ENCODE data around the gene MTX1. TPM values are rescaled to one million over a fixed set of nuclear protein-coding genes. Genes with fewer than 3 reads are reported as not detected.

MTX1 gene
- total RNA-seq, 1 donor from 2014 or later = 54.2 TPM

DNA sequence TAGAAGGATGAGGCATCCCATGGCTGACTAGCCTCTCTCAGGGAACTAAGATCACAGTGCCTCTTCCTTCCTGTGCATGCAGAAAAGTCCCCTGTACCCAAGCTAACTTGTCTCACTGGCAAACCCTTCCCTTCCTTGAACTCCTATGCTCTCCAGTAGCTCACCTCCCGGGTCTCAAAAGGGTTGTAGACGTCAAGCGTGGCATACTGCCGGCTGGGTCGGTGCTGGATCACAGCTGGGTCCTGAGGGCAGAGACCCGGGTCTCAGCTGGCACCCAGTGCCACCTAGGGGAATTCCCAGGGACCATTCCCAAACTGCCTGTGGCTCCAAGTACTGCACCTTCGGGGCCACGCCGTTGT is 53.0 kb downstream of the MTX1 start:
- no peak for DNase-seq (ENCODE audit: low read depth, low spot score)

GRCh38 chr1:155261852-155262673 is 53.6 kb downstream of the MTX1 start, which contains the start of gene SCAMP3:
TSS of gene SCAMP3 (minus strand) at chr1:155262360. CDS start at chr1:155262151, 209 bp downstream.
- DNase-seq (ENCODE audit: low read depth, low spot score) = peak; percentile 96

DNA sequence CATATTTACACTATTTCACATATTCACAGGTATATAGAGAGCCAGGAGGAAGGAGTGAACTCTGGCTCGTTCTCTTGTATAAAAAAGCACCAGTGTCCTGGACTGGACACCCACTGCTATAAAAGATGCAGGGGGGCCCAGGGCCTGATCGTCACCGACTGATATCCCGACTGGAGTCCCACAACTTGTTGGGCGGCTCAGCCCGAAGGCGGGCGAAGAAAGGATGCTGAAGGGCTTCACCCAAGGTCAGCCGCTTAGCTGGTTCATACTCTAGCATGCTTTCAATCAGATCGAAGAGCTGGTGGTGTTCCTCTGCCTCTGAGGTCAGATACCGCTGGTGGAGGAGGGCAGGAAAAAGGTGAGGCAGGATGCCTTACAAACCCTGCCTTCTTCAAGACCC is 54.6 kb downstream of the MTX1 start:
- no peak for DNase-seq (ENCODE audit: low read depth, low spot score)

Other genes starting within 250 kb of the MTX1 start
- 6.3 and 7.2 TPM in 2 replicates for gene PYGO2, start 246.9 kb upstream of the MTX1 start, total RNA-seq
- 186 and 321 TPM in 2 replicates for gene SHC1, start 237.9 kb upstream of the MTX1 start, total RNA-seq
- gene CKS1B, start 234.0 kb upstream of the MTX1 start, total RNA-seq = 78.0 and 143 TPM in 2 replicates
- 29.5 TPM in 2 replicates for gene FLAD1, start 225.4 kb upstream of the MTX1 start, total RNA-seq
- gene LENEP, start 215.1 kb upstream of the MTX1 start, total RNA-seq = 0.56 and 0.66 TPM in 2 replicates
- 11.5 and 22.2 TPM in 2 replicates for gene ZBTB7B, start 205.9 kb upstream of the MTX1 start, total RNA-seq
- gene DCST2, start 174.9 kb upstream of the MTX1 start, total RNA-seq = 0.07 TPM in 1 of 2 replicates, not detected in the other
- not detected in 2 replicates for gene DCST1, start 174.9 kb upstream of the MTX1 start, total RNA-seq
- 265 and 328 TPM in 2 replicates for gene ADAM15, start 157.4 kb upstream of the MTX1 start, total RNA-seq
- gene EFNA4, start 145.0 kb upstream of the MTX1 start, total RNA-seq = 6.5 and 10.9 TPM in 2 replicates
- 1.2 and 1.9 TPM in 2 replicates for gene EFNA3, start 129.9 kb upstream of the MTX1 start, total RNA-seq
- gene EFNA1, start 80.8 kb upstream of the MTX1 start, total RNA-seq = 53.3 and 57.0 TPM in 2 replicates
- 24.1 and 40.8 TPM in 2 replicates for gene SLC50A1, start 72.8 kb upstream of the MTX1 start, total RNA-seq
- gene DPM3, start 68.2 kb upstream of the MTX1 start, total RNA-seq = 29.2 and 31.1 TPM in 2 replicates
- 117 and 121 TPM in 2 replicates for gene KRTCAP2, start 35.4 kb upstream of the MTX1 start, total RNA-seq
- gene TRIM46, start 34.8 kb upstream of the MTX1 start, total RNA-seq = 4.1 and 4.9 TPM in 2 replicates
- gene THBS3, start 798 bp upstream of the MTX1 start, total RNA-seq = 12.8 and 17.1 TPM in 2 replicates
- gene ENTREP3, start 46.8 kb downstream of the MTX1 start, total RNA-seq = 4.9 and 6.5 TPM in 2 replicates
- 32.3 and 45.2 TPM in 2 replicates for gene SCAMP3, start 53.7 kb downstream of the MTX1 start, total RNA-seq
- 19.8 and 28.7 TPM in 2 replicates for gene CLK2, start 64.8 kb downstream of the MTX1 start, total RNA-seq
- 0.40 and 0.53 TPM in 2 replicates for gene HCN3, start 68.8 kb downstream of the MTX1 start, total RNA-seq
- gene PKLR, start 92.7 kb downstream of the MTX1 start, total RNA-seq = not detected in 2 replicates
- gene FDPS, start 100.2 kb downstream of the MTX1 start, total RNA-seq = 425 and 494 TPM in 2 replicates
- 10.8 and 21.2 TPM in 2 replicates for gene RUSC1, start 112.2 kb downstream of the MTX1 start, total RNA-seq